Stimulated activated CD8-positive, alpha-beta memory T cell treated with anti-CD3 and anti-CD28 coated beads, Interleukin-7, amount 100 ng/mL, for 4 hours (primary cell): ENCODE data around the gene BICDL2.

ENCODE experiments used
- DNase-seq, 2 donors: peaks; one replicate each; pipeline ENCODE4 v3.0.0-alpha.2; 2020; ENCODE audit warnings: low read depth in 2 of 2

BICDL2 gene

DNA sequence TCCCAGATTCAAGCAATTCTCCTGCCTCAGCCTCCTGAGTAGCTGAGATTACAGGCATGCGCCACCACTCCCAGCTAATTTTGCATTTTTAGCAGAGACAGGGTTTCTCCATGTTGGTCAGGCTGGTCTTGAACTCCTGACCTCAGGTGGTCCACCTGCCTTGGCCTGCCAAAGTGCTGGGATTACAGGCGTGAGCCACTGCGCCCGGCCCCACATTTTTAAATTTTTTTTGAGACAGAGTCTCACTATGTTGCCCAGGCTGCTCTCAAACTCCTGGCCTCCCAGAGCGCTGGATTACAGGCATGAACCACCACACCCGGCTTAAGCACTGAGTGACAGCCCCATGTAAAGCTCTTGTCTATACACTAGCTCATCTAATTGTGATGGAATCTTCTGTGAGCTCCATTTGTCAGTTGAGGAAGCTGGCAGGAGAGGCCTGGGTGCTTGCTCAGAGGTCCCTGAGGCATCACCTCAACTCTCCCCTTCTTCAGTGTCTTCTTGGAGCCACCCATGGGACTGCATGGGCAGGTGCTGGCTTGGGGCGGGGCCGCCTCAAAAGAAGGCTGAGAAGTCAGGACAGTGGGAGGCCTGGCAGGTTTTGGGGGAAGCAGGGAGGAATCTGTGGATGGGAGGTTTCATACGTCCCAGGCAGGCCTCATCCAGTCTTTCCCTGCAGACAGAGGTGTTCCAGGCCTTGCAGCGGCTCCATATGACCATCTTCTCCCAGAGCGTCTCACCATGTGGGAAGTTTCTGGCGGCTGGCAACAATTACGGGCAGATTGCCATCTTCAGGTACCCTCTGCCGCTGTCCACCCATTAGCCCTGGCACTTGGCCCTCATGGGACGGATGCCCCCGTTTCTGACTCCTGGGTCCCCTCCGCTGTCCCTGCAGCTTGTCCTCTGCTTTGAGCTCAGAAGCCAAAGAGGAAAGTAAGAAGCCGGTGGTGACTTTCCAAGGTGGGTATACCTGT lies 11.4 kb downstream of the BICDL2 start:
- no peak for DNase-seq

DNA sequence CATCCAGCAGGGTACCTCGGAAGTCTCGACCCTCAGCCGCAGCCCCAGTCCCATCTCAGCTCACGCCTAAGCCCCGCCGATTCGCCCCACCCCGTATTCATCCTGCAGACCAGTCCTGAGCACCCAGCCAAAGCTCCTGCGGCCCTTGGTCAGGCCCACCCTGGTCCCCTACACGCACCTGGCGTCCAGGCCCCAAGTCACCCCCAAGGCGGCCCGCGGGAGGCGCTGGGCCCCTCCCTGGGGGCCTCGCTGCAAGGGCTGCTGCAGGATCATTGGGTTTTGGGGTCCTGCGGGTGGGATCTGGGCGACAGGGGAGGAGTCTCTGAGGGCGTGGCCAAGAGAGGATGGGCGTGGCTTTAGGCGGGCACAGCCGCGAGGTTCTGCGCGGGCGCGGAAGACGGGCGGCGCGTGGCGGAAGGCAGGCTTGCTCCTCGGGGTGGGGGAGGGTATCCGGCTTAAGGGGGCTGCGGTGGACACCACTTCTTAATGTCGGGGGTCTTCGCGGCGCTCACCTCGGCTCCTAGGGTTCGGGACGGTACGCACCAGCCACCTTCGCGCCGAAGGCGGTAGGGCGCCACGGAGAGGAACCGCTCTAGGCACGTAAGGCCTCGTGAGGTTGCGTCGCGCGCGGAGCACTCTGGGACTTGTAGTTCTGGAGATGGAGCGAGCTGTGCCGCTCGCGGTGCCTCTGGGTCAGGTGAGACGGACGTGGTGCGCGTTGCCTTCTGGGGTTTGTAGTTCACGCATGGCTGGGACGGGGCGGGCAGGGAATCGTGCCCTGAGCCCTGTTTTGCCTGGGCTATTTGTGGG lies 12.9 kb downstream of the BICDL2 start, which contains the start of the genes HCFC1R1 and THOC6:
HCFC1R1 (minus strand) TSS at position 274 of the 810 bp plus-strand sequence; CDS start at position 273, 1 bp downstream.
THOC6 (plus strand) TSS at position 367 of the 810 bp plus-strand sequence; CDS start at position 659, 292 bp downstream.
- peak; percentile 92 to 94 for DNase-seq

DNA sequence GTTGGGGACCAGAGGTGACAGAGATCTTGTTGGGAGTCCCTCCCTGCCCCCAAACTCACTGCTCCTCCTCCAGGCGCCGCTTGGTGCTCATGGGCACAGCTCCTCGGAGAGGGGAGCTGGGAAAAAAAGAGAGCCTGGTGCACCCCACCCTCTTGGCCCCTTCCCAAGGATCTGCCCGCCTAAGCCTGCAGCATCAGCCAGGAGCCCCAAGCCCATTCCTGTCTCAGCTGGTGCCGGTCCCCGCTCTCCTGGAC lies 13.4 kb downstream of the BICDL2 start:
- no peak for DNase-seq

DNA sequence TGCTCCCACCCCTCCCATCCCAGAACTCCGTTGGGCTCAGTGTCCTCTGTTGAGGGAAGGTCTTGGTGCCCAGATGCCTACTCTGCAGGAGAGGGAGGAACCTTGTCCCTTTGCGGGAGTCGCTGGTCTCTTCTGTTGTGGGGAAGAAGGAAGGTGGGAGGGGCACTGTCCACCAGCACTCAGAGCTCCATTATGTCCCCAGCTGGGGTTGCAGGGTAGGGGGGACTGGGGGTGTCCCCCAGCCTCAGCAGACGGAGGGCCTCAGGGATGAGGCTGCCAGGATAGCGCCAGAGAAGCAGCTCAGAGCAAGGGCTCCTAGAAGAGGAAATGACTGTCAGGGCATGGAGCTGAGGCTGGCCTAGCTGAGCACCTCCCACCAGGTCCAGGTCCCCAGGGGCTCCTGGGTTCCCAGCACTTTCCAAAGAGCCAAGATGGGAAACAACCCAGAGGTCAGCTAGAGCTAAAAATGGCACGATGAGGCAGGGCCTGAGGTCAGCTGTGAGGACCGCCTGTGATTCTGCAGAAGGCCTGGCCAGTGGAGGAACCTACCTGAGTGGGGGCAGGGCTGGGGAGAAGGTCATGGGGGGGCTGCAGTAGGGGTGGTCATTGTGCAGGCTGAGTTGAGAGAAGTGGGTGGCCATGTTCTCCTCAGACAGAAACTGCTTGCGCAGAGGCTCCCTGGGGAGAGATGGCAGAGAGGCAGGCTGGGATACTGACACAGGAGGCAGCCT lies 13.9 kb downstream of the BICDL2 start:
- DNase-seq, result no peak

DNA sequence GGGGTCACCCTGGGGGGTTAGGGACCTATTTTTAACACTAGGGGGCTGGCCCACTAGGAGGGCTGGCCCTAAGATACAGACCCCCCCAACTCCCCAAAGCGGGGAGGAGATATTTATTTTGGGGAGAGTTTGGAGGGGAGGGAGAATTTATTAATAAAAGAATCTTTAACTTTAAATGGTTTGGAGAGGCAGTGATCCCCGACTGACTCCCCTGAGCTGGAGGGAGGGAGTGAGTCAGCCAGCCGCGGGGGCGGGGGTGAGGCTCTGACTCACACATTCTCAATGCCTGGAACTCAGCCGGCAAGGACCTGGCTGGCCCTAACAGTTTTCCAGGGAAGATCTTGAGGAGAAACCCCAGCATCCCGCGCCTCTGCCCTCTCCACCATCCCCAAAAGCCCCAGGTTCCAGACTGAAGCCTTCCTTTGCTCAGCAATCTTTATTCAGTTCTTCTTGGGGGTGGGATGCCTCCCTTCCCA lies 14.5 kb downstream of the BICDL2 start:
- DNase-seq, result peak; percentile 88 to 90

DNA sequence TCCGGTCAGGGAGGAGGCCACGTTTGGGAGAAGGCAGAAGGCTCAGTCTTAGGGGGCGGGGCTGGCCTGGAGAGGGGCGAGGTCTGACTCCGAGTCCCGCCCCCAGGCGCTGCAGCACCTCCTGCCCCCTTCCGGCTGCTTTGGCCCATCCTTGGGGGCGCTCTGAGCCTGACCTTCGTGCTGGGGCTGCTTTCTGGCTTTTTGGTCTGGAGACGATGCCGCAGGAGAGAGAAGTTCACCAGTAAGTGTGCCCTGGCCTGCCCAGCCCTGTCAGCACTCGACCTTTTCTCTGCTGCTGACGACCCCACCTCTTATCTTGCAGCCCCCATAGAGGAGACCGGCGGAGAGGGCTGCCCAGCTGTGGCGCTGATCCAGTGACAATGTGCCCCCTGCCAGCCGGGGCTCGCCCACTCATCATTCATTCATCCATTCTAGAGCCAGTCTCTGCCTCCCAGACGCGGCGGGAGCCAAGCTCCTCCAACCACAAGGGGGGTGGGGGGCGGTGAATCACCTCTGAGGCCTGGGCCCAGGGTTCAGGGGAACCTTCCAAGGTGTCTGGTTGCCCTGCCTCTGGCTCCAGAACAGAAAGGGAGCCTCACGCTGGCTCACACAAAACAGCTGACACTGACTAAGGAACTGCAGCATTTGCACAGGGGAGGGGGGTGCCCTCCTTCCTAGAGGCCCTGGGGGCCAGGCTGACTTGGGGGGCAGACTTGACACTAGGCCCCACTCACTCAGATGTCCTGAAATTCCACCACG lies 15.1 kb downstream of the BICDL2 start:
- DNase-seq, result peak; percentile 76 to 82

DNA sequence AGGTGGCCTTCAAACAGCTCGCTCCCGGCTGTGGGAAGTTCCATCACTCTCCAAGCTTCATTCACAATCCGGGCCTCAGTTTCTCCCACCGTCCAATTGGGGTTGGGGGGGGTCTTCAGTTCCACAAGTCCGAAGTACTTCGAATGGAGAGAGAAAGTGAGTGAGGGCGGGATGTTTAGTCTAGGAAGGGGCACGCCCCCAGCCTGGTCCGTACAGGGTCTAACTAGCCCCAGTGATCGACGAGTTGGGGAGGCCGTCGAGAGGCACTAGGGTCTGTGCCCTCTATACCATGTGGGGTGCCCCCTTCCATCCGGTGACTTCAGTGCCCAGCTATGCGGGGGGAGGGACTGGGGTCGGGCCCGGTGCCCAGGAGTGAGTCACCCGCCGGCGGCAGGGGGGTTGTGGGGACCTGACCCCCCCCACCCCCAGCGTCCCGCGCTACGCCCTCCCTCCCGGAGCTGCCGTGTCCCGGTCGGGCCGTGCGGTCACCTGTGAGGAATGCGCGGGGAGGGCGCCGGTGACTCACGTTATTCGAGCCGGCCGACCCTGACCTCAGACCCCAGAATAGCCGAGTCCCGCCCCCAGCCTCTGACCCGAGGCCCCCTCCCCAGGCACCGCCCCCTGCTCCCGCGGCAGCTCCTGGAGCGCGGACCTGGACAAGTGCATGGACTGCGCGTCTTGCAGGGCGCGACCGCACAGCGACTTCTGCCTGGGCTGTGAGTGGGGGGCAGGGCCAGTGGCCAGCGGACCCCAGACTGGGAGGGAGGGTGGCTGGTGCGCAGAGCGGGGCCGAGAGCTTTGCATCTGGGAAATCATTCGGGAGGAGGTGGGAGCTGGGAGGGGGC lies 15.9 kb downstream of the BICDL2 start:
- DNase-seq, result peak; percentile 55 to 76

DNA sequence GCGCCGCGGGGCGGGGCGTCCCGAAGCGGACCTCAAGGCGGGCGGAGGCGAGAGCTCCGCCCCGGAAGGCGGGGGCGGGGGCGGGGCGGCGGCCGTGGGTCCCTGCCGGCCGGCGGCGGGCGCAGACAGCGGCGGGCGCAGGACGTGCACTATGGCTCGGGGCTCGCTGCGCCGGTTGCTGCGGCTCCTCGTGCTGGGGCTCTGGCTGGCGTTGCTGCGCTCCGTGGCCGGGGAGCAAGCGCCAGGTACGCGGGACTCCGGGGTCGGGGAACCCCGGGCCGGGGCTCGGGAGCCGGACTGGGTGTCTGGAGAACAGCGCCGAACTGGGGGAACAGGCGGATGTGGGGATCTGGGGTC lies 16.5 kb downstream of the BICDL2 start, which contains the start of gene TNFRSF12A:
TNFRSF12A (plus strand) TSS at position 122 of the 357 bp plus-strand sequence; CDS start at position 152, 30 bp downstream.
- DNase-seq, result peak; percentile 22 to 70

DNA sequence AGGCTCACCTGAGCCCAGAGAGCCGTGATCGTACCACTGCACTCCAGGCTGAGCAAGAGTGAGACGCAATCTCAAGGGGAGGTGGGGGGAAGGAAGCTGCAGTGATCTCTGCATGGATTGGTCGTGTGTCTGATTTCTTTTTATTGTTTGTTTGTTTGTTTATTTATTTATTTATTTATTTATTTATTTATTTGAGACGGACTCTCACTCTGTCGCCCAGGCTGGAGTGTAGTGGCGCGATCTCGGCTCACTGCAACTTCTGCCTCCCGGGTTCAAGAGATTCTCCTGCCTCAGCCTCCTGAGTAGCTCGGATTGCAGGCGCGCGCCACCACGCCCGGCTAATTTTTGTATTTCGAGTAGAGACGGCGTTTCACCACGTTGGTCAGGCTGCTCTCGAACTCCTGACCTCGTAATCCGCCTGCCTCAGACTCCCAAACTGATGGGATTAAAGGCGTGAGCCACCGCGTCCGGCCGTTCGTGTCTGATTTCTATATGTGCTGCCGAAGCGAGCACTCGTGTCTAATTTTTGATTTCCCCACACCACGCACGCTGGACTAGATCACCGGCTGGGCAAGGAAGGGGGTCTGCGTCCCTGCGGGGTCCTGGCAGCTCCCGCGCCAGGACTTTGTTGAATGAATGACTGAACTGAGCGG lies 17.0 kb downstream of the BICDL2 start:
- DNase-seq, result no peak

DNA sequence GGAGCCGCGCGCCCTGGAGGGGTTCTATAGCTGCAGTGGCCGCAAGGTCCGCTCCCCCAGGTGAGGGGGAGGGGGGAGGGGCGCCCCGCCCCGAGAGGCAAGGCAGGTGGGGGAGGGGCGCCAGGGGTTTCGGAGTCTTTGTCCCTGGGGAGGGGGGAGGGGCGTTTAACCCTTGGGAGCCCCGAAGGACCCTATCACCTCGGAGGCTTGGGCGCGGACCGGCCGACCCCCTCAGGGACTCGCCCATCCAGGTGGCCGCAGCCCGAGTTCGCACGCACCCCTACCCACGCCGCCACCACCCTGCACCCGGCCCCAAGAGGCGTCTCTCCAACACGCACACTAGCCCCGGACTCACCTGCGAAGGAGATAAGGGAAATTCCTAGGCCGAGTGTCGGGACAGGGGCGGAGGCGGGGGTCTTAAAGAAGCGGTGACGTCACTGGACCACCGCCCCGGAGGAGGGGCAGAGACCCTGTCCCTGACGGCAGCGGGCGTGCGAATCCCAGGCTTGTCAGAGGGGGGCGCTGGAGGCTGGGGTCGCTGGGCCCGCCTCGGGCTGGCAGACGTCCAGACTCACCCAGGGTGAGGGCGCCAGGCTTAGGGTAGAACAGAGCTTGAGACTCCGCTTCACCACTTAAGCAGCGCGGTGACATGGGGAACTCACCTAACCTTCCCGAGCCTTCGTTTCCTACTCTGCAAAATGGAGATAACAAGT lies 18.8 kb downstream of the BICDL2 start, which contains the start of gene CLDN6:
CLDN6 (minus strand) TSS at position 390 of the 713 bp plus-strand sequence. CDS start 2,162 bp downstream, outside the sequence.
- DNase-seq, result no peak

DNA sequence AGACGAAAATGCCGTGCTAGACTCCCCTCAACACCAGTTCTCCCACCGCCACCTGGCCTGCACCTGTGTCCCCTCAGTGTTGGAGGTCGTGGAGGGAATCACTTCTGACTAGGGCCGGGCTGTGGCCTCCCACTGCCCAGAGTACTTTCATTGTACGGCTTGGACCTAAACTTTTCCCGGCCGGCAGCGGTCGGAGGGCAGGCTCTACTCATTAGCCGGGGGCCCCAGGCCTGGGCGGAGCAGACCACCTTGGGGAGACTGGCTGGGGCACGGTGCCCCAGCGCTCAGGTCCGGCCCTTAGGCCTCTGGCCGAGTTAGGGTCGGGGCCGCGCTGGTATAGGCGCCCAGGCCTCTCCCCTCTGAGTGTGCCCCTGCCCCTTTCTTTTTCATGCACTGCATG lies 19.4 kb downstream of the BICDL2 start:
- no peak for DNase-seq

DNA sequence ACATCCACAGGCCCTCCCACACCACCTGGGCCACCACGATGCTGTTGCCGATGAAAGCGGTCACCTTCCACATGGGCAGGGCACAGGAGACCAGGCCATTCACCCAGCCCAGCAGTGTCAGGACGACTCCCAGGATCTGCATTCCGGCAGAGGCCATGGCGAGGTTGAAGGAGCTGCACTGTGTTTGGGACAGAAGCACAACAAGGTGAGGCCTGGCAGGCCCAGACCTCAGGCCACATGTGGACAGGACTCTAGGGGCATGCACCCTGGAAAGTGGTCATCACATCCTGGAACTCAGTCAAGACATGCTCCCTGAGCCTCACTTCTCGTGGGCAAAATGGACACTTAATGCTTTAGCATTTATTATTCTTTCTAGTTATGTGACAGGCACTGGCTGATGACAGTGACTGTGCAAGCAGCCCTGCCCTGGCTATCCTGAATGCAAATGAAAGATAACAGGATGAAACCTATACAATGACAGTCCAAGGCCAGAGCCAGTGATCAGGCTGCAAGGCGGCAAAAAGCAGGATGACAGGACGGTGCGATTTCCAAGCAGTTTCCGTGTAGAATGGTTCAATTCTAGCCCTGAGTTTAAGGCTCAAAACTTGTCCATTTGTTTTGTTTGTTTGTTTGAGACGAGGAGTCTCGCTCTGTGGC lies 20.8 kb downstream of the BICDL2 start:
- no peak for DNase-seq

DNA sequence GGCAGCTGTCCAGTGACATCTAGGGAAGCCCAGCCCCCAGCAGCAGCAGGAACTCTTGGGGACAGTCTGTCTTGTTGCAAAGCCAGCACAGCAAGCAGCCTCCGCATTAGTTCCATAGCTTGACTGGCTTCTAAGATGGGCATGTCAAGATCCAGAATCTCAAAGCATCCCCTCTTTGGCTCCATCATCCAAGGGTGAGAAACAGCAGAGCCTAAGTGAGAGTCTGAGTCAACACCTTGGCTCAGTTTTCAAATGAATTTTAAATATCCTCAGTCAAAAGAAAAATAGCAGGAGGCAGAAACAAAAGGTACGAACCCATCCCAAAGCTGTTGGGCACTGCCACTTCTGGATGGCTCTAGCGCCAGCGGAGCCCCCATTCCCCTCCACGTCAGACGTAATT lies 21.8 kb downstream of the BICDL2 start:
- no peak for DNase-seq

DNA sequence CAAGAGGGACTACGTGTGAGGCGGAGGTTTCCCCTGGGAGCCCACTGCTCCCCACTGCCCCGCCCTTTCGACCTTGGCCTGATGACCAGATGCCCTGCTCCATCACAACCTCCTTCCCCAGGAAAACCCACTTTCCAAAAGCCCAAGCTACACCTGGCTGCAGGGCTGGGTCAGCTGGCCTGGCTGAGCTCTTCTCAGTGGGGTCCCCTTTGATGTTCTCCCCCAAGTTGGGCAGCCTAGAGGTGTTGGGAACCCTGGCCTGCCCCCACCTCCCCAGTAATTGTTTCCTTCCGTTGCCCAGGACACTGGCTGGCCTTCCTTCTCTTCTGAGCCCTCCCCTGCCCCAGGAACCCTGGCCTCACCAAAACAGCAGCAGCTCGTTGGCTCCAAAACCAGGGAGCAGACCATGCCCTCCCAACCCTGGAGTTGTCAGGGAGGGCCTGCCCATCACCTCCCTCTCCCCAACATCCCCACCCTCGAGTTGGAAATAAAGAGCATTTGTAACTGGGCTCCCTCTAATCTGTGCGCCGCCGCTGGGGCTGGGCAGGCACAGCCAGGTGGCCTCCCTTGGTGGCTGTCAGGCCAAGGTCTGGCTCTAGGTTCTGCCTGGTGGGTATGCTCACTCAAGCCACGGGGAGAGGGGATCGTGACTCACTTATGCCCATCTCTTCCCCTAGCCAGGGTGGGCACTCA lies 22.6 kb downstream of the BICDL2 start:
- DNase-seq, result no peak

DNA sequence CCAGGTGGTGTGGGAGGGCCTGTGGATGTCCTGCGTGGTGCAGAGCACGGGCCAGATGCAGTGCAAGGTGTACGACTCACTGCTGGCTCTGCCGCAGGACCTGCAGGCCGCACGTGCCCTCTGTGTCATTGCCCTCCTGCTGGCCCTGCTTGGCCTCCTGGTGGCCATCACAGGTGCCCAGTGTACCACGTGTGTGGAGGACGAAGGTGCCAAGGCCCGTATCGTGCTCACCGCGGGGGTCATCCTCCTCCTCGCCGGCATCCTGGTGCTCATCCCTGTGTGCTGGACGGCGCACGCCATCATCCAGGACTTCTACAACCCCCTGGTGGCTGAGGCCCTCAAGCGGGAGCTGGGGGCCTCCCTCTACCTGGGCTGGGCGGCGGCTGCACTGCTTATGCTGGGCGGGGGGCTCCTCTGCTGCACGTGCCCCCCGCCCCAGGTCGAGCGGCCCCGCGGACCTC lies 23.2 kb downstream of the BICDL2 start:
- DNase-seq, result no peak

DNA sequence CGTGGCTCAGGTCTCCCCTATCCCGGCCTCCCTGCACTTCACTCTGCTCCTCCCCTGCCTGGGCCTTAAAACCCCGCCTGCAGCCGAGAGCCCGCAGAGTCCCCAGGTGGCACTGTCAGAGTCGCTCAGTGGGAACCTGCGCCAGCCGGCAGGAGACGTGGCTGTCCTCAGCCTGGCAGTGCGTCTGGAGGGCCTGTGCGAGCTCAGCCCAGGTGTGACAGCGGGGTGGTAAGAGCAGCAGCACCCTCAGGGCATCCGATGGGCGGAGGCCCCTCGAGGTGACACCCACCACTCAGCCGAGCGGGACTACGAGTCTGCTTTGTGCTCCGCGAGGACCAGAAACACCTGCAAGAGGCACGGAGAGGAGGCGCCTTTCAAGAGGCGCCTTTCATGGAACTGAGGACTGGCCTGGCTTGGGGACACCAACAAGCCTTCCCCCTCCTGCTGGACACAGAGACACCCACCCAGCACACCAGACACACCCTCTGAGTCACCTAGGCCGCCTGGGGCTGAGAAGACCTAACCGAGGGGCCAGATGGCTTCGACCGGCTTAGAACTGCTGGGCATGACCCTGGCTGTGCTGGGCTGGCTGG lies 23.8 kb downstream of the BICDL2 start, which contains the start of gene CLDN9:
CLDN9 (plus strand) TSS at position 96 of the 593 bp plus-strand sequence; CDS start at position 536, 440 bp downstream.
- no peak for DNase-seq

DNA sequence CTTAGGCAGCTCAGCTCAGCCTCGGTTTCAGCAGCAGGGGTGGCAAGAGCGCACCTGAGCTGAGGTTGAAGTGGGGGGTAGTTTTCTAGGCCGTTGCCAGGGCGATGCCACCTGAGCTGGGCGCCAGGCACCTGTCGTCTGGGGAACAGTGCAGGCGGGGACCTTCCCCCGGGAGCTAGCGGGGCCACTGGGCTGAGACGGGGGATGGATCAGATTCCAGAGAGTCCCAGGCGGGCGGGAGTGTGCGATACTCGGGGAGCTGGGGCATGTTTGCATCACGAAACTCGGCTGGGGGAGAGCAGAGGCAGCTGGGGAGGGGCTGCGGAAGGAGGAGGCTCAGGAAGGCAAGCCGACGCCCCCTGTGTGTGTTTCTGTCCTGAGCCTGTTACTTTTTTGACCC lies 24.5 kb downstream of the BICDL2 start:
- no peak for DNase-seq
